Prostate gland (tissue), 2 donors: Measurements from ENCODE around the gene ESPN.

ENCODE experiments used
- POLR2A ChIP-seq: fragments of 450-650 bp; IDR thresholded peaks from one replicate; pipeline ENCODE4 v1.6.1; 2016; ENCODE audit warnings: antibody characterized with exemption, mild to moderate bottlenecking
- POLR2AphosphoS5 ChIP-seq: sonication (generic); formaldehyde crosslinking; IDR thresholded peaks from one replicate; pipeline ENCODE4 v1.6.1; 2017; ENCODE audit warnings: antibody characterized with exemption
- TF ChIP-seq, protein P1 (sequence below), 4 experiments: fragments of 200-600 bp in 2 of 4; fragments of 450-650 bp in 2 of 4; sonication (generic) in 2 of 4; IDR thresholded peaks; 1 replicate in 3 of 4; 2 replicates in 1 of 4; pipeline ENCODE4 v1.5.1; 2016 to 2019; ENCODE audit warnings: antibody characterized with exemption in 4 of 4, mild to moderate bottlenecking in 2 of 4, moderate library complexity in 2 of 4

DNA sequence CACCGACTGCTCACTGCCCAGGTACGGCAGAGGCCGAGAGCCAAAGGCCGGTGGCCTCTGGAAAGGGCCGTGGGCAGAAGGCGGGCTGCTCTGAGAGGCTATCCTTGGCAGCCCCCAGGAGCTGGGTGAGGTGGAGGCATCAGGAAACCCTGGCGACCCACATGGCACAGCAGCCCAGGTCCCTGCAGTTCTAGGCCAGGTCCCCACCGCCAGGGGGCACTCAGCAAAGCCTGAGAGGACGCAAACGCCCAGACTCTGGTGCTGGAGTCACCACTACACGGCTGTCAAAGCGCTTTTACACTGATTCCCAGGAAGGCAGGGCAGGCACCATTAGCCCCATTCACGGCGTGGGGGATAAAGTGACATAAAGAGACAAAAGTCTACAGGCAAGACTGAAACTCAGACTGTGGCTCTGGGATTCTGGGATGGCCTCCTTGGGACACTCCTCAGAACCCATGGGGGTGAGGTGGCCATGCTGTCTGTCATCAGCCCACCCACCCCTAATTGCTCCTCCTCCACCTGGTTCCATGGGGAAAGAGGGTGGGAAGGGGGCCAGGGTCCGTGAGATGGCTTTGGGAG is 61.9 kb downstream of the ESPN start:
- TF ChIP-seq POLR2A (no peak), POLR2AphosphoS5 (peak; percentile 53)
- TF ChIP-seq, protein P1, sequence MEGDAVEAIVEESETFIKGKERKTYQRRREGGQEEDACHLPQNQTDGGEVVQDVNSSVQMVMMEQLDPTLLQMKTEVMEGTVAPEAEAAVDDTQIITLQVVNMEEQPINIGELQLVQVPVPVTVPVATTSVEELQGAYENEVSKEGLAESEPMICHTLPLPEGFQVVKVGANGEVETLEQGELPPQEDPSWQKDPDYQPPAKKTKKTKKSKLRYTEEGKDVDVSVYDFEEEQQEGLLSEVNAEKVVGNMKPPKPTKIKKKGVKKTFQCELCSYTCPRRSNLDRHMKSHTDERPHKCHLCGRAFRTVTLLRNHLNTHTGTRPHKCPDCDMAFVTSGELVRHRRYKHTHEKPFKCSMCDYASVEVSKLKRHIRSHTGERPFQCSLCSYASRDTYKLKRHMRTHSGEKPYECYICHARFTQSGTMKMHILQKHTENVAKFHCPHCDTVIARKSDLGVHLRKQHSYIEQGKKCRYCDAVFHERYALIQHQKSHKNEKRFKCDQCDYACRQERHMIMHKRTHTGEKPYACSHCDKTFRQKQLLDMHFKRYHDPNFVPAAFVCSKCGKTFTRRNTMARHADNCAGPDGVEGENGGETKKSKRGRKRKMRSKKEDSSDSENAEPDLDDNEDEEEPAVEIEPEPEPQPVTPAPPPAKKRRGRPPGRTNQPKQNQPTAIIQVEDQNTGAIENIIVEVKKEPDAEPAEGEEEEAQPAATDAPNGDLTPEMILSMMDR (IDR thresholded peaks at IDR 0.05) = peak; percentile 75 to 92 (median 78)
